Mesothelial cell of epicardium (in vitro differentiated cells): ENCODE results near the gene CLASP1. TPM values are rescaled to one million over a fixed set of nuclear protein-coding genes. Genes with fewer than 3 reads are reported as not detected.

ENCODE experiments used
- DNase-seq, 2 experiments: peaks; one replicate each; pipeline ENCODE4 v3.0.0; 2021; ENCODE audit warnings: low spot score in 2 of 2; ENCODE audit not compliant: unreplicated experiment in 2 of 2
- H3K27ac Mint-ChIP-seq: 2 replicates; pipeline ENCODE4 v1.8.0; 2021; ENCODE audit warnings: mixed read lengths
- H3K27me3 Mint-ChIP-seq: 2 replicates; pipeline ENCODE4 v1.8.0; 2021; ENCODE audit warnings: low read depth, mixed read lengths
- H3K36me3 Mint-ChIP-seq: 2 replicates; pipeline ENCODE4 v1.8.0; 2021; ENCODE audit warnings: mixed read lengths
- H3K4me1 Mint-ChIP-seq: 2 replicates; pipeline ENCODE4 v1.8.0; 2021; ENCODE audit warnings: mixed read lengths
- H3K4me3 Mint-ChIP-seq: 2 replicates; pipeline ENCODE4 v1.8.0; 2021; ENCODE audit warnings: mild to moderate bottlenecking, moderate library complexity, mixed read lengths
- H3K9me3 Mint-ChIP-seq: 2 replicates; pipeline ENCODE4 v1.8.0; 2021; ENCODE audit warnings: mixed read lengths
- CTCF ChIP-seq: fragments of 200-600 bp; sonication (generic); IDR thresholded peaks from one replicate; pipeline ENCODE4 v1.5.0; 2021; ENCODE audit warnings: antibody characterized with exemption; ENCODE audit not compliant: unreplicated experiment
- total RNA-seq: library from RNA; stranded (reverse); gene quantifications from 3 replicates; pipeline ENCODE4 v1.2.1, GENCODE V29; 2021

The CLASP1 gene
- total RNA-seq, 1 donor from 2014 or later = 99.8 TPM

- Mint-ChIP-seq H3K4me3 (no peak overlapping the region), H3K9me3 (no peaks in the 10 kb centered on the region), H3K4me1 (peaks cover 26% of the 10 kb centered on the region), H3K27ac (no peak overlapping the region), H3K27me3 (no peaks in the 10 kb centered on the region), H3K36me3 (peaks cover 58% of the 10 kb centered on the region)
- DNase-seq = no peak
- TF ChIP-seq CTCF = no peak
Measured at GRCh38 chr2:121469356-121469755, 179.9 kb downstream of the CLASP1 start.

GRCh38 chr2:121468936-121469335, 180.3 kb downstream of the CLASP1 start:
- Mint-ChIP-seq H3K27ac (no peak overlapping the region), H3K4me1 (peaks cover 26% of the 10 kb centered on the region), H3K4me3 (no peak overlapping the region), H3K36me3 (peaks cover 58% of the 10 kb centered on the region), H3K27me3 (no peaks in the 10 kb centered on the region), H3K9me3 (no peaks in the 10 kb centered on the region)
- DNase-seq = no peak
- TF ChIP-seq CTCF = no peak

- no peaks in the 10 kb centered on the region for H3K27me3 Mint-ChIP-seq
- no peaks in the 10 kb centered on the region for H3K9me3 Mint-ChIP-seq
- H3K27ac Mint-ChIP-seq = peak overlapping the region; percentile 63
- TF ChIP-seq CTCF = no peak
- peaks cover 33% of the 10 kb centered on the region for H3K36me3 Mint-ChIP-seq
- H3K4me1 Mint-ChIP-seq = peaks cover 5% of the 10 kb centered on the region
- no peak overlapping the region for H3K4me3 Mint-ChIP-seq
- no peak for DNase-seq
Measured at GRCh38 chr2:121459291-121459690, 190.0 kb downstream of the CLASP1 start.

GRCh38 chr2:121456325-121456724, 192.9 kb downstream of the CLASP1 start:
- Mint-ChIP-seq H3K27me3 (no peaks in the 10 kb centered on the region), H3K4me3 (no peak overlapping the region), H3K4me1 (peaks cover 5% of the 10 kb centered on the region), H3K9me3 (no peaks in the 10 kb centered on the region), H3K36me3 (peaks cover 34% of the 10 kb centered on the region), H3K27ac (peak overlapping the region; percentile 59)
- no peak for DNase-seq
- TF ChIP-seq CTCF = no peak

GRCh38 chr2:121455446-121455845, 193.8 kb downstream of the CLASP1 start:
- peaks cover 34% of the 10 kb centered on the region for H3K36me3 Mint-ChIP-seq
- peaks cover 5% of the 10 kb centered on the region for H3K4me1 Mint-ChIP-seq
- no peak for DNase-seq
- no peaks in the 10 kb centered on the region for H3K27me3 Mint-ChIP-seq
- no peak overlapping the region for H3K4me3 Mint-ChIP-seq
- no peaks in the 10 kb centered on the region for H3K9me3 Mint-ChIP-seq
- peak overlapping the region; percentile 12 for H3K27ac Mint-ChIP-seq
- TF ChIP-seq CTCF = no peak

GRCh38 chr2:121454549-121455090, 194.6 kb downstream of the CLASP1 start:
- Mint-ChIP-seq H3K9me3 (no peaks in the 10 kb centered on the region), H3K27me3 (no peaks in the 10 kb centered on the region), H3K27ac (no peak overlapping the region), H3K4me3 (no peak overlapping the region), H3K4me1 (peaks cover 1% of the 10 kb centered on the region), H3K36me3 (peaks cover 32% of the 10 kb centered on the region)
- no peak for DNase-seq
- no peak for TF ChIP-seq CTCF
